Activated naive CD8-positive, alpha-beta T cell treated with anti-CD3 and anti-CD28 coated beads for 36 hours (primary cell): Measurements from ENCODE around the gene SEZ6L. TPM values are rescaled to one million over a fixed set of nuclear protein-coding genes. Genes with fewer than 3 reads are reported as not detected.

Experiments used
- DNase-seq: peaks from one replicate; pipeline ENCODE4 v3.0.0; 2021
- H3K27ac Mint-ChIP-seq: one replicate; pipeline ENCODE4 v1.8.0; 2022; ENCODE audit warnings: mild to moderate bottlenecking, moderate library complexity, mixed read lengths
- H3K27me3 Mint-ChIP-seq: one replicate; pipeline ENCODE4 v1.8.0; 2022; ENCODE audit warnings: mild to moderate bottlenecking, mixed read lengths
- H3K36me3 Mint-ChIP-seq: one replicate; pipeline ENCODE4 v1.8.0; 2021; ENCODE audit warnings: mild to moderate bottlenecking, mixed read lengths
- H3K4me1 Mint-ChIP-seq: one replicate; pipeline ENCODE4 v1.8.0; 2021; ENCODE audit warnings: mixed read lengths
- H3K4me3 Mint-ChIP-seq: one replicate; pipeline ENCODE4 v1.8.0; 2022; ENCODE audit warnings: mild to moderate bottlenecking, moderate library complexity, mixed read lengths
- H3K9me3 Mint-ChIP-seq: one replicate; pipeline ENCODE4 v1.8.0; 2022; ENCODE audit warnings: mixed read lengths
- total RNA-seq, 2 experiments: library from RNA; stranded (reverse); gene quantifications; one replicate each; pipeline ENCODE4 v1.2.3, GENCODE V29; 2021

The SEZ6L gene
- total RNA-seq, 2 experiments from 2014 or later, result not detected

DNA sequence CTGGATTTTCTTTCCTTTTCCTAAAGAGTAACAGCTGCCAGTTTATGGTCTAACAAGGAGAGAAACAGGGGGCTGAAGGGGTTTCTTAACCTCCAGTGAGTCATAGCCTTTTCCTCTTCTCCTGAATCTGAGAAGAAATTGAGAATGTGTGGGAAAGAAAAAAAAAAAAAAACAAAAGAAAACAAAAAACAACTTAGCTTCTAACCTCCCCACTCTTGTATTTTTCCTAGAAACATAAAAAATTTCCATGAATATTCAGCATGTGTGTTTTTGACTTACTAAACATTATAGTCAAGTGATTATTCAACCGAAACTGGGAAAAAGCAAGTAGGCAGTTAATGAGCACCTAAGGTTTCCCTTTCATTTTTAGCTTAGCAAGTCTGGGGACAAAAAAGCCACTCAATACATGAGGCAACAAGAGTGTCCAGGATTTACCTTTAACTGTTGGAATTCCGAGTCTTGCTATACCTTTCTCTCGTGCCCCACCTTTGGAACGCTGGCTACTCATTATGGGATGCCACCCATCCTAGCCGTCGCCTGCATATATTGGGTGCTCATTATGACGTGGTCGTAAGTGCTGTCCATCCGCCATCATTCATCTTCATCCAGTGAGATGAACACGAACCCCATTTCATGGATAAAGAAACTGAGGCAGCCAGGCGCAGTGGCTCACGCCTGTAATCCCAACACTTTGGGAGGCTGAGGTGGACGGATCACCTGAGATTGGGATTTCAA lies 262.2 kb downstream of the SEZ6L start:
- H3K9me3 Mint-ChIP-seq, result no peaks in the 10 kb centered on the region
- DNase-seq, result no peak

DNA sequence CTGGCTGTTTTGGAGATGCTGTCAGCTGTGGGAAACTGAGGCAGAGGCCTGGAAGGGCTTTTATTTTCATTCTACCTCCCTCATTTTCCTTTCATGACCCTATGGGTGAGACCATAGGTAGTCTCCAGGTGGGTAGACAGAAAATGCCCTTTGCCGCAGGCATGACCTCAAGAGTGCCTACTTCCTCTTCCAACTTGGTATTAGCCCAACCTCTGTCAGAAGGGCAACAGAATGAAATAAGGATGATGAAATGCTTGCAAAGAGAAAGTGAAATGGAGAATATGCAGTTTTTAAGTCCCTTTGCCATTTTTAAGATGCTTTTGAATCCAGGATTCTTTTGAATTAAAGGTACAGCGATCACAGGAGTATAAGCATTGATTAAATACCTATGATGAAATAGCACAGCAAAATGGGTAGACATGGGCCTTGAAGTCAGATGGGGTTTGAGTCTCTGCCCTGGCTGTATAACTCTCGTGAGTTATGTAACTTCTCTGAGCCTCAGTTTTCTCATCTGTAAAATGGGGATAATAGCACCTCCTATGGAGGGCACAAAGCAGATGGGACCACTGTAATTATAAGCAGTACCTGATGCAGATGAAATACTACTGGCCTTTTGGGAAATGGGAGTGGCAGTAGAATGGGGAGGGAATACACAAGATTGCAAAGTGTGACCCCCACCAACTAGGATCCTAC lies 263.5 kb downstream of the SEZ6L start:
- Mint-ChIP-seq H3K36me3 (peaks cover 48% of the 10 kb centered on the region), H3K4me1 (peaks cover 72% of the 10 kb centered on the region), H3K27me3 (no peaks in the 10 kb centered on the region), H3K9me3 (no peaks in the 10 kb centered on the region), H3K4me3 (no peak overlapping the region), H3K27ac (peak overlapping the region; percentile 92)
- DNase-seq, result no peak

More for the DNA sequence above, 262.2 kb downstream of the SEZ6L start:
- H3K27me3 Mint-ChIP-seq, result peaks cover 5% of the 10 kb centered on the region
- H3K4me1 Mint-ChIP-seq, result peaks cover 68% of the 10 kb centered on the region
- peak overlapping the region; percentile 92 for H3K27ac Mint-ChIP-seq
- peak overlapping the region; percentile 95 for H3K4me3 Mint-ChIP-seq
- peaks cover 48% of the 10 kb centered on the region for H3K36me3 Mint-ChIP-seq
